Neuronal stem cell (in vitro differentiated cells): ENCODE data around the gene MEIOB.

Experiments used
- DNase-seq: peaks from one replicate; pipeline ENCODE4 v3.0.0-alpha.2; 2013; ENCODE audit warnings: low spot score
- H2AFZ ChIP-seq: one replicate; pipeline ENCODE4 v1.6.1; 2013; ENCODE audit warnings: mild to moderate bottlenecking, low read length, inconsistent platforms
- H2AK5ac ChIP-seq: 2 replicates; pipeline ENCODE4 v1.6.1; 2013; ENCODE audit warnings: low read depth, mild to moderate bottlenecking, inconsistent platforms, low read length, moderate library complexity, mixed read lengths
- H2BK120ac ChIP-seq: 2 replicates; pipeline ENCODE4 v1.6.1; 2013; ENCODE audit warnings: low read depth, mild to moderate bottlenecking, inconsistent platforms, low read length, moderate library complexity, mixed read lengths
- H2BK12ac ChIP-seq: one replicate; pipeline ENCODE4 v1.6.1; 2013; ENCODE audit warnings: low read length, inconsistent platforms
- H2BK15ac ChIP-seq: 2 replicates; pipeline ENCODE4 v1.6.1; 2013; ENCODE audit warnings: mild to moderate bottlenecking, low read length, inconsistent platforms, mixed read lengths
- H2BK5ac ChIP-seq: one replicate; pipeline ENCODE4 v1.6.1; 2013; ENCODE audit warnings: inconsistent platforms, mild to moderate bottlenecking, low read length, moderate library complexity
- H3K14ac ChIP-seq: one replicate; pipeline ENCODE4 v1.6.1; 2013; ENCODE audit warnings: low read length, inconsistent platforms
- H3K18ac ChIP-seq: 2 replicates; pipeline ENCODE4 v1.6.1; 2013; ENCODE audit warnings: low read length, inconsistent platforms
- H3K23ac ChIP-seq: 2 replicates; pipeline ENCODE4 v1.6.1; 2013; ENCODE audit warnings: low read depth, mild to moderate bottlenecking, mixed read lengths, low read length, inconsistent platforms; ENCODE audit not compliant: poor library complexity
- H3K27ac ChIP-seq: replicated peaks from 3 replicates; pipeline ENCODE4 v1.5.1; 2013; ENCODE audit warnings: low read length, inconsistent platforms
- H3K27me3 ChIP-seq, 3 experiments: 2 replicates each; pipeline ENCODE4 v1.6.1; 2013; ENCODE audit warnings: low read length in 3 of 3, mild to moderate bottlenecking in 2 of 3, inconsistent platforms in 1 of 3, low read depth in 1 of 3, mixed read lengths in 1 of 3, moderate library complexity in 1 of 3; ENCODE audit not compliant: control insufficient read depth in 3 of 3, insufficient read depth in 3 of 3
- H3K36me3 ChIP-seq, 2 donors: replicated peaks in 1 of 2; 2 replicates each; pipeline ENCODE4 v1.6.1; 2013; ENCODE audit warnings: low read length in 2 of 2; ENCODE audit not compliant: control insufficient read depth in 2 of 2, insufficient read depth in 2 of 2
- H3K4ac ChIP-seq: 2 replicates; pipeline ENCODE4 v1.6.1; 2013; ENCODE audit warnings: inconsistent platforms, mild to moderate bottlenecking, low read length, moderate library complexity
- H3K4me1 ChIP-seq, 2 donors: 1 replicate in 1 of 2; 2 replicates in 1 of 2; pipeline ENCODE4 v1.6.1; 2013; ENCODE audit warnings: low read length in 2 of 2, low read depth in 1 of 2; ENCODE audit not compliant: control insufficient read depth in 2 of 2, insufficient read depth in 1 of 2
- H3K4me2 ChIP-seq: one replicate; pipeline ENCODE4 v1.6.1; 2013; ENCODE audit warnings: mild to moderate bottlenecking, low read length, inconsistent platforms; ENCODE audit not compliant: insufficient read depth, poor library complexity, severe bottlenecking
- H3K4me3 ChIP-seq, 2 donors: 2 replicates each; pipeline ENCODE4 v1.5.1; 2013; ENCODE audit warnings: low read length in 2 of 2, mild to moderate bottlenecking in 2 of 2, inconsistent platforms in 1 of 2, moderate library complexity in 1 of 2
- H3K79me1 ChIP-seq: one replicate; pipeline ENCODE4 v1.6.1; 2013; ENCODE audit warnings: low read depth, mild to moderate bottlenecking, inconsistent platforms, low read length, moderate library complexity
- H3K9ac ChIP-seq: one replicate; pipeline ENCODE4 v1.6.1; 2013; ENCODE audit warnings: mild to moderate bottlenecking, low read depth, low read length, inconsistent platforms; ENCODE audit not compliant: poor library complexity
- H3K9me3 ChIP-seq, 2 donors: replicated peaks in 1 of 2; 2 replicates each; pipeline versions ENCODE3 to v1.6.1; 2013; ENCODE audit warnings: low read length in 2 of 2, mild to moderate bottlenecking in 2 of 2, inconsistent platforms in 1 of 2, low read depth in 1 of 2, mixed read lengths in 1 of 2, moderate library complexity in 1 of 2; ENCODE audit not compliant: control insufficient read depth in 2 of 2, insufficient read depth in 1 of 2
- H4K8ac ChIP-seq: one replicate; pipeline ENCODE4 v1.6.1; 2013; ENCODE audit warnings: low read depth, mild to moderate bottlenecking, inconsistent platforms, low read length, moderate library complexity
- H4K91ac ChIP-seq: one replicate; pipeline ENCODE4 v1.6.1; 2013; ENCODE audit warnings: low read length, low read depth, mild to moderate bottlenecking, inconsistent platforms; ENCODE audit not compliant: poor library complexity
- WGBS, 2 donors: extraction: QIAGEN DNeasy Blood & Tissue Kit; methylation state at CpG; one replicate each; pipeline ENCODE4 v1.1.7; 2013; ENCODE audit warnings: missing lambda C conversion rate in 2 of 2, mixed read lengths in 1 of 2; ENCODE audit not compliant: insufficient read length in 2 of 2, insufficient replicate concordance in 1 of 2; ENCODE audit errors: extremely low coverage in 2 of 2; 5-methylcytosine and 5-hydroxymethylcytosine counted together

Gene MEIOB

GRCh38 chr16:1820946-1821290, 51.0 kb downstream of the MEIOB start:
- Histone ChIP-seq H2AFZ (no peak overlapping the region), H3K9ac (no peak overlapping the region), H4K91ac (no peak overlapping the region), H3K4ac (no peak overlapping the region), H3K36me3 (peaks cover 17 to 48% of the 10 kb centered on the region in 2 donors), H2BK5ac (no peak overlapping the region), H3K4me3 (no peak overlapping the region), H3K9me3 (no peaks in the 10 kb centered on the region), H3K23ac (no peak overlapping the region), H2BK12ac (no peak overlapping the region), H3K14ac (no peak overlapping the region), H2BK15ac (no peak overlapping the region), H2AK5ac (no peak overlapping the region), H3K4me2 (no peak overlapping the region), H3K27me3 (no peaks in the 10 kb centered on the region), H2BK120ac (no peak overlapping the region), H3K27ac (no peak overlapping the region), H3K18ac (no peak overlapping the region), H4K8ac (peak overlapping the region; percentile 43), H3K79me1 (peaks cover 19% of the 10 kb centered on the region), H3K4me1 (no peaks in the 10 kb centered on the region)
- WGBS, 2 donors: no CpG with 5 or more reads among the region's 12 CpGs
- no peak for DNase-seq

- no peak overlapping the region for H2BK120ac ChIP-seq
- H3K79me1 ChIP-seq: peaks cover 16% of the 10 kb centered on the region
- H3K23ac ChIP-seq: no peak overlapping the region
- no peaks in the 10 kb centered on the region for H3K9me3 ChIP-seq
- H3K27ac ChIP-seq: no peak overlapping the region
- no peak for DNase-seq
- H3K14ac ChIP-seq: no peak overlapping the region
- no peak overlapping the region for H2AK5ac ChIP-seq
- H3K4ac ChIP-seq: no peak overlapping the region
- no peak overlapping the region for H2BK15ac ChIP-seq
- no peak overlapping the region for H3K18ac ChIP-seq
- peaks cover 17 to 52% of the 10 kb centered on the region in 2 donors for H3K36me3 ChIP-seq
- no peaks in the 10 kb centered on the region for H3K27me3 ChIP-seq
- no peaks in the 10 kb centered on the region for H3K4me1 ChIP-seq
- no peak overlapping the region for H2BK5ac ChIP-seq
- H3K9ac ChIP-seq: no peak overlapping the region
- H2BK12ac ChIP-seq: no peak overlapping the region
- no peak overlapping the region for H3K4me2 ChIP-seq
- no CpG with 5 or more reads among the region's 25 CpGs for WGBS, 2 donors
- no peak overlapping the region for H4K8ac ChIP-seq
- H4K91ac ChIP-seq: no peak overlapping the region
- no peak overlapping the region for H2AFZ ChIP-seq
- H3K4me3 ChIP-seq: no peak overlapping the region
Measured at GRCh38 chr16:1820096-1820945, 51.6 kb downstream of the MEIOB start.

- Histone ChIP-seq H3K23ac (no peak overlapping the region), H3K4me1 (no peaks in the 10 kb centered on the region), H2BK120ac (no peak overlapping the region), H3K4me2 (no peak overlapping the region), H3K9ac (no peak overlapping the region), H2BK12ac (no peak overlapping the region), H4K91ac (no peak overlapping the region), H3K4ac (no peak overlapping the region), H2AFZ (no peak overlapping the region), H3K36me3 (peaks cover 17 to 57% of the 10 kb centered on the region in 2 donors), H3K27ac (no peak overlapping the region), H3K79me1 (peaks cover 16% of the 10 kb centered on the region), H2BK5ac (no peak overlapping the region), H4K8ac (no peak overlapping the region), H3K9me3 (no peaks in the 10 kb centered on the region), H3K14ac (no peak overlapping the region), H3K18ac (no peak overlapping the region), H3K4me3 (no peak overlapping the region), H2AK5ac (no peak overlapping the region), H2BK15ac (no peak overlapping the region), H3K27me3 (no peaks in the 10 kb centered on the region)
- WGBS, 2 donors: no CpG with 5 or more reads among the region's 15 CpGs
- no peak for DNase-seq
Measured at GRCh38 chr16:1819611-1820010, 52.4 kb downstream of the MEIOB start.

- Histone ChIP-seq H3K27ac (no peak overlapping the region), H3K9ac (no peak overlapping the region), H3K79me1 (peaks cover 15% of the 10 kb centered on the region), H2BK5ac (no peak overlapping the region), H3K4me1 (no peaks in the 10 kb centered on the region), H2BK15ac (no peak overlapping the region), H2BK120ac (no peak overlapping the region), H3K4me3 (no peak overlapping the region), H2AK5ac (no peak overlapping the region), H3K18ac (no peak overlapping the region), H3K9me3 (no peaks in the 10 kb centered on the region), H3K36me3 (peaks cover 17 to 59% of the 10 kb centered on the region in 2 donors), H3K23ac (no peak overlapping the region), H2BK12ac (no peak overlapping the region), H2AFZ (no peak overlapping the region), H3K4ac (no peak overlapping the region), H4K91ac (no peak overlapping the region), H3K14ac (no peak overlapping the region), H4K8ac (no peak overlapping the region), H3K4me2 (no peak overlapping the region), H3K27me3 (no peaks in the 10 kb centered on the region)
- no peak for DNase-seq
- WGBS, 2 donors: no CpG with 5 or more reads among the region's 35 CpGs
Measured at GRCh38 chr16:1818873-1819525, 53.0 kb downstream of the MEIOB start.
